ENCODE data around the gene LONRF3. TPM values are rescaled to one million over a fixed set of nuclear protein-coding genes. Genes with fewer than 3 reads are reported as not detected.

LONRF3 gene
- total RNA-seq, result 16.7 and 18.8 TPM in 2 replicates

DNA sequence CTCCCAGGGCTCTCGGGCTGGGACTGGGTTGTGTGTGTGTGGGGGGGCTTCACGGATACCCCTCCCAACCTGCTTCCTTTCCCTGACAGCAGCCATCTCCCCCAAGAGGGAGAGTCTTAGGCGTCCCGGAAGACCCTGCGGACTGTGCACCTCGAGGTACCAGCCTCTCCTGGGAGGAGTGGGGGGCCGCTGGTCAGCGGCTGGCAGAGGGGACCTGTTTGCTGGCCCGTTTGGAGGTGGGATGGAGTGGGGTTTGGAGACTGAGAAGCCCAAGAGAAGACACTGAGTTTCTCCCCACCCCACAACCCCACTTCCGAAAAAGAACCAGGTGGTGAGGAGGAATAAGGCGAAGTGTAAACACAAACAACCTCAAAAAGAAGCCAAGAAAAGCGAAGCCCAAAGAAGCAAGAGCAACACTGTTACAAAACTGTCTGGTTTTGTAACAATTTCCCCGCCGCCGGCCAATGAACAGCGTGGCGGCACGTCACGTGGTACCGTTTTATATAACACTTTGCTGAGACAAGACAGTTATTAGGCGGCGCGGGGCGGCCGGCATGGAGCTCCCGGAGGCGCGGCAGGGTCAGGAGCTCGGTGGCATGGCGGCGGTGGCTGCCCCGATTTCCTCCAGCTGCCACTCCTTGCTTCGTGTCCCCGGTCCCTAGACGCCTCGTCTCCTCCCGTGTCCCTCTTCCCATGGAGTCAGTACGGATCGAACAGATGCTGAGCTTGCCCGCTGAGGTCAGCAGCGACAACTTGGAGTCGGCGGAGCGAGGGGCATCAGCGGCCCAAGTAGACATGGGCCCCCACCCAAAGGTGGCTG lies at the start of gene LONRF3:
Gene LONRF3, plus strand, starts transcription at position 531 of the 820 bp plus-strand sequence. Its CDS starts 163 bp downstream, at position 694.

Other genes with a start within 250 kb of the LONRF3 start
- gene IL13RA1, start 247.0 kb upstream of the LONRF3 start, total RNA-seq, result 57.3 and 62.5 TPM in 2 replicates
- 0.13 TPM in 1 of 2 replicates, not detected in the other for gene ZCCHC12, start 150.8 kb upstream of the LONRF3 start, total RNA-seq
- not detected in 2 replicates for gene CT47C1, start 98.4 kb downstream of the LONRF3 start, total RNA-seq
- gene KIAA1210, start 153.2 kb downstream of the LONRF3 start, total RNA-seq, result not detected in 2 replicates

Data from thoracic aorta endothelial cell (primary cell).